ENCODE results near the gene UNC5CL.

UNC5CL gene

GRCh38 chr6:40996591-40997233 lies 42.3 kb downstream of the UNC5CL start:
- TF ChIP-seq CREB1 (IDR thresholded peaks at IDR 0.05; ENCODE audit: low read depth) (no peak), USF1 (IDR thresholded peaks at IDR 0.05) (peak; percentile 44)

GRCh38 chr6:40992746-40993145 lies 46.3 kb downstream of the UNC5CL start:
- no peak for TF ChIP-seq TEAD4 (IDR thresholded peaks at IDR 0.05)

- no peak for TF ChIP-seq NFIC (IDR thresholded peaks at IDR 0.05)
- no peak for TF ChIP-seq TCF12 (IDR thresholded peaks at IDR 0.05; ENCODE audit: low read depth)
- TF ChIP-seq USF1 (IDR thresholded peaks at IDR 0.05), result no peak
- no peak for TF ChIP-seq CEBPB (IDR thresholded peaks at IDR 0.05)
- TF ChIP-seq MAX (IDR thresholded peaks at IDR 0.05), result no peak
- TF ChIP-seq RAD21 (IDR thresholded peaks at IDR 0.05; ENCODE audit: low read depth), result no peak
- TF ChIP-seq CREB1 (IDR thresholded peaks at IDR 0.05; ENCODE audit: low read depth), result no peak
- TF ChIP-seq YY1 (IDR thresholded peaks at IDR 0.05; ENCODE audit: low read depth), result no peak
- no peak for TF ChIP-seq TAF1 (IDR thresholded peaks at IDR 0.05; ENCODE audit: low read depth)
- no peak for TF ChIP-seq ZBTB7A (IDR thresholded peaks at IDR 0.05; ENCODE audit: low read depth)
- TF ChIP-seq EGR1 (IDR thresholded peaks at IDR 0.05), result no peak
- no peak for TF ChIP-seq REST (IDR thresholded peaks at IDR 0.05; ENCODE audit: low read depth)
- TF ChIP-seq FOXM1 (IDR thresholded peaks at IDR 0.05; ENCODE audit: borderline replicate concordance, low read depth), result no peak
Observed at GRCh38 chr6:40990301-40990700, 48.7 kb downstream of the UNC5CL start.

GRCh38 chr6:40989204-40990169 lies 49.5 kb downstream of the UNC5CL start:
- no peak for TF ChIP-seq EGR1 (IDR thresholded peaks at IDR 0.05)

- TF ChIP-seq RAD21 (IDR thresholded peaks at IDR 0.05; ENCODE audit: low read depth), result no peak
Observed at GRCh38 chr6:40988634-40989033, 50.4 kb downstream of the UNC5CL start.

- no peak for TF ChIP-seq TAF1 (IDR thresholded peaks at IDR 0.05; ENCODE audit: low read depth)
- TF ChIP-seq YY1 (IDR thresholded peaks at IDR 0.05; ENCODE audit: low read depth), result no peak
- no peak for TF ChIP-seq CEBPB (IDR thresholded peaks at IDR 0.05)
- TF ChIP-seq TCF12 (IDR thresholded peaks at IDR 0.05; ENCODE audit: low read depth), result no peak
- TF ChIP-seq RAD21 (IDR thresholded peaks at IDR 0.05; ENCODE audit: low read depth), result no peak
Observed at GRCh38 chr6:40986921-40987819, 51.9 kb downstream of the UNC5CL start.

- TF ChIP-seq YY1 (IDR thresholded peaks at IDR 0.05; ENCODE audit: low read depth), result no peak
- no peak for TF ChIP-seq TAF1 (IDR thresholded peaks at IDR 0.05; ENCODE audit: low read depth)
- TF ChIP-seq REST (IDR thresholded peaks at IDR 0.05; ENCODE audit: low read depth), result no peak
- TF ChIP-seq NFIC (IDR thresholded peaks at IDR 0.05), result no peak
- no peak for TF ChIP-seq USF1 (IDR thresholded peaks at IDR 0.05)
- no peak for TF ChIP-seq FOXM1 (IDR thresholded peaks at IDR 0.05; ENCODE audit: borderline replicate concordance, low read depth)
- TF ChIP-seq CREB1 (IDR thresholded peaks at IDR 0.05; ENCODE audit: low read depth), result no peak
- no peak for TF ChIP-seq MAX (IDR thresholded peaks at IDR 0.05)
- no peak for TF ChIP-seq EP300 (IDR thresholded peaks at IDR 0.05; ENCODE audit: borderline replicate concordance)
- TF ChIP-seq TEAD4 (IDR thresholded peaks at IDR 0.05), result no peak
- no peak for TF ChIP-seq CEBPB (IDR thresholded peaks at IDR 0.05)
- no peak for TF ChIP-seq RAD21 (IDR thresholded peaks at IDR 0.05; ENCODE audit: low read depth)
- no peak for TF ChIP-seq TCF12 (IDR thresholded peaks at IDR 0.05; ENCODE audit: low read depth)
- TF ChIP-seq ZBTB7A (IDR thresholded peaks at IDR 0.05; ENCODE audit: low read depth), result no peak
- no peak for TF ChIP-seq EGR1 (IDR thresholded peaks at IDR 0.05)
Observed at GRCh38 chr6:40986364-40986763, 52.7 kb downstream of the UNC5CL start.
